ENCODE results near the gene RNF215.

The RNF215 gene

DNA sequence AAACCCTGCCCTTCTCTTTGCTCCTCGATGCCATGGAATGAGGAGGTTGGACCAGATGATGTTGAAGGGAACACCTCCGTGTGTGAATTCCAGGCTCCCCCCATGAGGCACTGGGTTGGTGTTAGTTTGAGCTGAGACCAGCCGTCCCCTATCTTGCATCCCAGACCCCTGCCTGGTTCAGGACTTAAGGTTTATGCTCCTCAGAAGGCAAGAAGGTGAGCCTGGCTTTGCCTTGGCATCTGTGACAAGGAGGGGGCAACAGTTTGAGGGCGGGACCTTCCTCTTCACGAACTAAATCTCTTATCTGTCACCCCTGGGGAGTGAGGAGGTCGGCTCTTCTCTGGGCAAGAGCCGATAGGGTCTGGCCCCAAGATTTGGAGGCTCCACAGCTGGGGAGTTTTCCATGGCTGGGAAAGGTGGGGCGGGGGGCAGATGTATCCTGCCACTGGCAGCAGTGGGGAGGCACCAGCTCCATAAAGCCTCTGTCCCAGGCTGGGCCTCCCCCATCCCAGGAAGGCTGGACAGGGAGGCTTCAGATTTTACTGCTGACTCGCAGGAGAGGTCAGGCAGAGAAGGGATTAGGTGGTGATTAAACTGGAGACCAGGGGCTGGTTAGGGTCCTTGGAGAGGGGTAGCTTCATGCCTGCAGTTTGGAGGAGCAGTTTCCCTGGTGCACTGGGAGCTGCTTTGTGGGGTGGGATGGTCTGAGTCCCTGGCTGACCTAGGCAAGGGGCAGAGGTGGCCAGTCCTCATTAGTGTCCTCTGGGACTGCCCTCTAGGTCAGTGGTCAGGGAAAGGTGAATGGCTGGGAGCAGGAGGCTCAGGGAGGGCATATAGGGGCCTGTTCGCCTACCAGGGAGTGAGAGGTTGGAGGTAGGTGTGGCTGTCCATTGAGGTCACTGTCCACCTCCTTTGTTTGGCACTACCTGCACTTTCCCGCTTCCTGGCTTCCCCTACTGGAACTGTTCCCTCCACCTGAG lies 10.7 kb upstream of the RNF215 start:
- DNase-seq (ENCODE audit: low spot score), result no peak

DNA sequence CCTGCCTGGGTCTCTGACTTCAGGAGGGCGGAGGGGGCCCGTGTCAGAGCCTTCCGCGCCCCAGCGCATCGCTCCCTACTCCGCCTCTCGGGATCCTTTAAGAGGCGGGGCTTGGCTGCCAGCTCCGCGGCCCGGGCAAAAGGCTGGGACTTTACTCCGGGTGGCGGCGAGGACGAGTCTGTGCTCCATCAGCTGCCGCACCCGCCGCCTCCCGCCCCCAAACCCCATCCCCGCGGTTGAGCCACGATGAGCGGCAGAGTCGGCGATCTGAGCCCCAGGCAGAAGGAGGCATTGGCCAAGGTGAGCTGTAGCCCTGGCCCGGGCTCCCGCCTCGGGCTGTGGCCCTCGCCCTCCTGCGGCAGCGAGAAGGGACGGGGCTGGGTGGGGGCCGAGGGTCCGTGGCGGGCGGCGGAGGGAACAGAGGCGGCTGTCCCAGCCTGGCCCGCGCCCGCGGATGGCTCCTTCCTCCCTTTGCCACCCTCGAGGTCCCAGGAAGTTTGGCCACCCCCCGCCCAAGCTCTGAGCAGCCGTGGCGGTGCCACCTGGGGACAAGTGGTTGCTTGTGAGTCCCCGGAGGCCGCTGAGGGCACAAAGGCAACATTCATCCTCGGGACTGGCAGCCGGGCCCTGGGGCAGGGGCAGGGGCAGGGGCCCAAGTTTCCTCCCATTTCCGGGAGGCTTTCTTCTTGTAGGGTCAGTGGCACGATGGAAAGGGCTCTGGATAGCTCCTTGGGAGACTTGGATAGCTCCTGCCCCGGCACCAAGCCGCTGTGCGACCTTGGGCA lies 9.9 kb upstream of the RNF215 start, which contains the start of gene SEC14L2:
SEC14L2 (plus strand) TSS at position 148 of the 785 bp plus-strand sequence; CDS start at position 247, 99 bp downstream.
- DNase-seq (ENCODE audit: low spot score), result peak; percentile 68

DNA sequence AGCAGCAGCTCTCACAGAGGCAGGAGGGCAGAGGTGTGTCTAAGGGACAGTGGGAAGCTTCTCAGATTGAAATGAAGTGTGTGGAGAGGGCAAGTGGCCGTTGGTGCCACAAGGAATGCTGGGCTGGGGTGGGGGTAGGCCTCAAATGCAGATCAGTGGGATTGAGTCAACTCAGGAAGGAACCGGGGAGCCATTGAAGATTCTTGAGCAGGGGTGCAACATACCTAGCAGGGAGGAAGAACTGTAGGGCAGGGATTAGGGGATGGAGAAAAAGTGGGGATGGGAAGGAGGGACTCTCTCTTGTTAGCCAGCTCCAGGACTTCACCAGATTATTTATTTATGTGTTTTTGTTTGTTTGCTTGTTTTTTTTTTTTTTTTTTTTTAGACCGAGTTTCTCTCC lies 6.7 kb upstream of the RNF215 start:
- DNase-seq (ENCODE audit: low spot score), result no peak

DNA sequence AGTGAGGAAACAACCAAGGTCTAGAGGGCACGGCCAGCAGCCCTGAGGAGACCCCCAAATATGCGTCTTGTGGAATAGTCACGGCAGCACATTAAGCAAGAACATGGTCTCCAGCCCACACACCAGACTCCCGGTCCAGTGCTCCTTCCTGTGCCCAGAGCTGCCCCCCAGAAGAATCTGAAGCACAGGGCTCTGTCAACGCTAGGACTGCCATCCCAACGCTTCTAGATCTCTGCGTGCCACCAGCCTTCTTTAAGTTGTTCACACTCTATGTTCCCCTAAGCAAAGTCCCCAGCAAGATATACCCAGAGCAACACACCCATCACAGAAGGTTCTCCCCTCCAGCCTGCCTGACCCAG lies 6.1 kb upstream of the RNF215 start:
- no peak for DNase-seq (ENCODE audit: low spot score)

DNA sequence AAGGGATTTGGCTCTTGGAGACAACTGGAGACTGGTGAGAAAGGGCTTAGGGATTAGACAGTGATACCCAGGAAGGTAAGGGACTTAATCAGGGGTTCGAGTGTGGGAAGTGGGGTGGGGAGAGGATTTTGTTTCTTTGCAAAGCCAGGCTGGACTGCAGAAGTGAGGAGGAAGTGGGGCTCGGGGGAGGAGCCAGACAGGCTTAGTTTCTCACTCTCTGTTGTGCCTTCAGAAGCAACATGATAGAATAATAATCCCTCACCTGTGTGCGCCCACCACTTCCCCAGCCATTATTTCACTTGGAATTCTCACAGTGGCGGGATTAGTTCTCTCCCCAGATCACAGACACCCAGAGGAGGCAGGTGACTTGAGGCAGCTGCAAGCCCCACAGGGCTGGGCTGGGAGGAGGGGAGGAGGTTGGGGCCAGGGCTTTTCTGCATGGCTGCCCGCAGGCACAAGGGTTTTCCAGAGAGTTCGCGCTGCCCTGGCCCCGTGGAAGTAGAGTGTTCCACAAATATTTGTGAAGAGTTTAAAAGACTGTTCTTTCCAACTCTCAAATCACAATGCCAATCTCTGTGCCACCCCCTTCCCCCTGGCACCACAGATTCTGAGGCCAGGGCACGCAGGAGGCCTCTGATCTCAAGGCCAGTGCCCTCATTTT lies 5.6 kb upstream of the RNF215 start:
- no peak for DNase-seq (ENCODE audit: low spot score)

DNA sequence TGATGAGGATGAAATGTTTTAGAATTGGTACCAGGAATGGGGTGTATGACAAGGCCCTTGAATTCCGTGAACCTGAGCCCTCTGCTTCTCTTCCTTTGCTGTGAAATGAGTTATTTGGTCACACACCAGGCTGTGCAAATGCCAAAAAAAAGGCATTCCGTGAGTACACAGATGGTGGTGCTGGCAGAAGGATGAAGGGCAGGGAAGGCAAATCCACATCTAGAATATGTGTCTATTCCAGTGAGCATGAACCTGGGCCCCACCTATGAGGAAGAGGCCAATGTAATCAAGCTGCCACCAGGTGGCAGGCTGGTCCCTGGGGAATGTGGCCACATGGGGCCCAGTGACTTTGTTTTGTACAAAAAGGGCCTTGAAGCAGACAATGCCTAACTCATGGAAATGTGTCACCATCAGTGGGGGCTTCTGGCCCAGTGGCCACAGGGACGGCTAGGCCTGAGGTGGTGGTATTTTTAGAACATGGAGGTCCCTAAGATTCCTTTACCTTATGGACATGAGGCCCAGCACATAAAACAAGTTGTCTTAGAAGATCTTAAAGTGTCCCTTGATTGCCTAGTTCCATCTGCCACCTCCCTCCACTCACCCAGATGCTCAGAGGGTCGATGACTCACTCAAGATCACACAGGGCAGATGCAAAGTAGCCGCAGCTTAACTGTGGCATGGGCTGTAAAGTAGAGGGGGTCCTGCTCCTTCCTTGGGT lies 3.9 kb upstream of the RNF215 start:
- peak; percentile 75 for DNase-seq (ENCODE audit: low spot score)

DNA sequence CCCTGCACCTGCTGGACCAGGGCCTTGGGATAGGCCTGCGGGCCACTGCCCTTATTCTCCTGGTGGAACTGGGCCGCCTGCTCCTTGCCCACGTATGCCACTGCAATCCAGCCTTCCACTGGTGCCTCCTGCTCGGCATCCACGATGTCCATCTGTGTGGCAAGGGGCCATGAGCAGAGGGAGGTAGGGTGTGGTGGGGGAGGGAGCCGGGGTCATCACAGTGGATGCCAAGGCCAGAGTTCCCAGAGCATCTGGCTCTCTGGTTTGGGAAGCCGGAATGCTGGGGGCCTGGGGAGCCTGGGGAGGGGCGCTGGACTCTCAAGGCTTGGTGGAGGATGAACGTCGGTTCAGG lies 627 bp downstream of the RNF215 start:
- DNase-seq (ENCODE audit: low spot score), result no peak

DNA sequence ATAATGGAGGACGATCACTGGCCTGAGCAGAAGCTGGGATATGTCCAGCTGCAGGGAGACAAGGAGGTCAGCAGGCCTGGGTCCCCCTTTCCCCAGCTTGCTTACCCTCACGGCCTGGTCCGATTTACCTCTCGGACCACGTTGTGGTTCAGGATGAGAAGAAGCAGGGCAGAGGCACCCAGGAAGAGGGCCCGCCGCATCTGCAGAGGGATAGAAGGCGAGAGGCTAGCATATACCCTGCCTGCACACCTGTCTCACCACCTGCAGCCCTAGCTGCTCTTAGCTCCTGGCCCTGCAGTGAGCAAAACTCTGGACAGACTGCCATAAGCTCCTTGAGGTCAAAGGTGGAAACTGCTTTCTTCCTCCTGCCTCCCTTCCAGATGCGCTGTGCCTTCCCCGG lies 1.3 kb downstream of the RNF215 start:
- DNase-seq (ENCODE audit: low spot score), result no peak

DNA sequence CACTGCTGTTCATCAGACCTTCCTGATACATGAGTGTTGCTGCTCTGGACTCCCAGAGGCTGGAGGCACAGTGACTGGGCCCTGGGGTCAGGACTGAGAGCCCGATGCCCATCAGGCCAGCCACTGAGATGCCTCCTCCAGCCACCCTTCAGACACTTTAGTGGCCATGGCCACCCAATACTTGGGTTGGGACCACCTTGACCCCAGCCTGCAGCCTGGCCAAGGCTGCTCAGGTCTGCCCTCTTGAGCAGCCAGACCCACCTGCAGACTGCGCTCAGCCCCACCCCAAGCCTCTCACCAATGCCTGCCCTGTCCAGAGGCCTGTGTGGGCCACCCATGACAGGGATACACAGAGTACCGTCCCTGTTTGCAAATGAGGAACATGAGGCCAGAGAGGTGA lies 4.2 kb downstream of the RNF215 start:
- no peak for DNase-seq (ENCODE audit: low spot score)

DNA sequence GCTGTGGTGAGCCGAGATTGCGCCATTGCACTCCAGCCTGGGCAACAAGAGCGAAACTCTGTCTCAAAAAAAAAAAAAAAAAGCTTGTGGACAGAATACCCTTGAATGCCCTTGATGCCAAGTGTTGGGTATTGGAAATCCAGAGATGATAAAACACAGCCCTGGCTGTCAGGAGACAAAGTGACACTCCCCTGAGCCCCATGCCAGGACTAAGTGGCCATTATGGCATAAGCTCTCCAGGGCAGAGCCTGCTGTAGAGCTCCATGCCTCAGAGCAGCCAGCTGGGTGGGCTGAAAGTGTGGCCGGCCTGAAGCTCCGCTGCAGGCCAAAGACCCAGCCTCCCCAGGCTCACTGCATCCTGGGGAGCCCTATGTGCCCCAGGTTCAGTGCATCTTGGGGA lies 4.9 kb downstream of the RNF215 start:
- DNase-seq (ENCODE audit: low spot score), result no peak

GRCh38 chr22:30381264-30381663 lies 5.9 kb downstream of the RNF215 start:
- DNase-seq (ENCODE audit: low spot score), result no peak

DNA sequence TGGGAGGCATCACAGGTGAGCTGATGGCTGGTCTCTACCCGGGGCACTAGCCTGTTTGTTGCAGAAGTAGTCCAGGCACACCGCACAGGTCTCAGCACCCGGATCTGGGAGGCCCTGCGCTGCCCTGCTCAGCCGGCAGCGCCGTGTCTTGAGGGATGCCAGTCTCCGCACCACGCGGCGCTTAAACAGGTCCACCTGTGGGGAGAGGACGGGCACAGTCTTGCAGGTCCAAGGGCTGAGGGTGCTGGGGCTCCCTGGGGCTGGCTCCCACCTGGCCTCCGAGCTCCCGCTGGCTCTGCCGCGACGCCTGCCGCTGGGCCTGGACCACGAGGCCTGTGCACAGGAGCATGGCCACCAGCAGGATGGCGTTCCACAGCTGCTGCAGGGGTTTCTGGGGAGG lies 7.2 kb downstream of the RNF215 start:
- no peak for DNase-seq (ENCODE audit: low spot score)

- DNase-seq (ENCODE audit: low spot score), result no peak
These were observed 11.8 kb downstream of the RNF215 start for GRCh38 chr22:30375312-30375849.

GRCh38 chr22:30373331-30374325 lies 13.6 kb downstream of the RNF215 start:
- no peak for DNase-seq (ENCODE audit: low spot score)

GRCh38 chr22:30372915-30373314 lies 14.3 kb downstream of the RNF215 start:
- DNase-seq (ENCODE audit: low spot score), result no peak

- no peak for DNase-seq (ENCODE audit: low spot score)
These were observed 15.2 kb downstream of the RNF215 start for GRCh38 chr22:30371981-30372380.

DNA sequence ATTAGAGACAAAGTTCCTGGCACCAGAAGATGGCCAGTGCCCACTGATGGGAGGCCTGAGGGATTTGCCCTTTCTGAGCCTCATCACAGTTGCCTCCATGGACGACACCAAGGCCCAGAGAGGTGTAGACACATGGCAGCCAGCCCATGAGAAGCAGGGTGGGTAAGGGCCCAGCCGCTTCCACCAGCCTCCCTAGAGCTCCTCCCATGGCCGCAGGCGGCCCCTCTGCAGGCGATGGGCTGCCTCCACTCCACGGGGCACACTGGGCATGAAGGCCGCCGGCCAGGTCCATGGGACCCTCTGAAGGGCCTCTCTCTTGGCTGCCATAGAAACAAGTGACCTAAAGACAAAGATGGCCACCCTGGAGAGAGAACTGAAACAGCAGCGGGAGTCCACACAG lies 15.9 kb downstream of the RNF215 start:
- no peak for DNase-seq (ENCODE audit: low spot score)

DNA sequence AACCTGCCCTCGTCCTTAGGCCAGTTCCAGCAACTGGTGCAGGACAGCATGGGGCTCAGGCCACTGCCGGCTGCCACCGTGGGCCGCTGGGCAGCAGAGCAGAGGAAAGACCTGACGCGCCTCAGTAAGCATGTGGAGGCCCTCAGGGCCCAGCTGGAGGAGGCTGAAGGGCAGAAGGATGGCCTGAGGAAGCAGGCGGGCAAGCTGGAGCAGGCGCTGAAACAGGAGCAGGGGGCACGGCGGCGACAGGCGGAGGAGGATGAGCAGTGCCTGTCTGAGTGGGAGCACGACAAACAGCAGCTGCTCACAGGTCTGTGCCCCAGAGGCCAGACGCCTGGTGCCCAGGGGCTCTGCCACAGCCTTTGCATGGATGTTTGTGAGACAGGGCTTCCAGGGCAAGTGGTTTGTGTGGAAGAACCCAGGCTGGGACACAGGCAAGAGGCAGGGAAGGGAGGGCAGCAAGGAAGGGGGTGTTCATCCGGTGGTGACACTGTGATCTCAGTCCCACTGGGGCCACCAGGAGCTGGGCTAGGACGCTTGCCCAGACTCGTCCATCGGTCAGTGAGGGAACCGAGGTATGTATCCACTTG lies 16.5 kb downstream of the RNF215 start:
- no peak for DNase-seq (ENCODE audit: low spot score)

DNA sequence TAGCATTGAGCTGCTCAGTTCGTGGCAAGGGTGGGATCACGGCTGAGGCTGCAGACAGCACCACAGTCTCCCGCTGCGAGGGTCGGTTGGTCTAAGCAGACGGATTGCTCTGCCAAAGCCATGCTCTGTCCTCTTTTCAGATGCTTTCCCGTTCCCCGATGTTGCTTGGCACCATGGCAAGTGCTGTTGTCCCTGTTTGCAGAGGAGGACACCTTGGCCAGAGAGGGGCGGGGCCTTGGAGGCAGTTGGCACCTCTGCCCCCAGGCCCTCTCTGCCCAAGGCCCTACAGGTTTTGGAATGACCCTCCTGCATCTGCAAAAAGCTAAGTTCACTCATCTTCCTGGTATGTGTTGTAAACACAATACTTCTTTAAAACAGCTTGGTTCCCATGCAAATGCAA lies 18.8 kb downstream of the RNF215 start:
- no peak for DNase-seq (ENCODE audit: low spot score)

DNA sequence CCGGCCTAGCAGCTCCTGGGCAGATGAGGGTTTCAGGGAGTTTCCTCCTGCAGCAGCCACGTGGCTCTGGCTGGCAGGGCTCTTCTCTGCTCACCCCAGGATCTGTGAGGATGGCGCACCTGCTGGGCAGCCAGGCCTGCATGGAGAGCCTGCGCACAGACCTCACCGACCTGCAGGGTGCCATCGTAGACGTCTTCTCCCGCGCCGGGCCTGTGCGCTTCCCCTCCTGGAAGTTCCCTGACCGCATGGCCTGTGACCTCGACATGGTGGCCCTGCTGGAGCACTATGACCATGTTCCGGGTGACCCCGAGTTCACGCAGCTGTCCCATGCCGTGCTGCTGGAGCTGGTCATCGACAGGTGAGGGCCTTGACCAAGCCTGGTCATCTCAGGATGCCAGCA lies 21.3 kb downstream of the RNF215 start:
- DNase-seq (ENCODE audit: low spot score), result no peak

All from LoVo (cell line).